ENCODE data around the gene SOX6. TPM values are rescaled to one million over a fixed set of nuclear protein-coding genes. Genes with fewer than 3 reads are reported as not detected.

Gene SOX6
- total RNA-seq, 1 experiment from 2014 or later, result 5.1 TPM

- no TSS peak for BruUV-seq (replicated peaks)
- intact Hi-C loops (cut with micrococcal nuclease; ENCODE audit: unreplicated experiment), result no loop called here
- no peaks in the 10 kb centered on the region for H4K20me1 ChIP-seq (ENCODE audit: insufficient read depth)
- H3K4me1 ChIP-seq (replicated peaks; ENCODE audit: insufficient read depth), result no peaks in the 10 kb centered on the region
- TF ChIP-seq EZH2 (IDR thresholded peaks at IDR 0.05; ENCODE audit: low read depth) (no peak), CTCF (conservative IDR thresholded peaks at IDR 0.05) (no peak)
- H3K27ac ChIP-seq, result no peak overlapping the region
- ChIA-PET POLR2A (ENCODE audit: unreplicated experiment) (no interaction called here), CTCF (no interaction called here)
- no peak for DNase-seq
- H3K27me3 ChIP-seq (ENCODE audit: insufficient read depth, low read depth), result no peaks in the 10 kb centered on the region
- no peaks in the 10 kb centered on the region for H3K9me3 ChIP-seq (ENCODE audit: insufficient read depth, low read depth)
- no peak overlapping the region for H3K4me3 ChIP-seq
- no peaks in the 10 kb centered on the region for H3K79me2 ChIP-seq (ENCODE audit: low read depth)
- 0 out of 2 replicates have a peak, but pooled peaks cover 2% of the 10 kb centered on the region for H3K9me2 ChIP-seq (ENCODE audit: insufficient read depth)
- no peaks in the 10 kb centered on the region for H3F3A ChIP-seq (ENCODE audit: insufficient read depth, low read depth)
- no peaks in the 10 kb centered on the region for H3K36me3 ChIP-seq (ENCODE audit: low read depth)
- H2AFZ ChIP-seq, result no peak overlapping the region
- no peak overlapping the region for H3K4me2 ChIP-seq
These were observed 20.1 kb downstream of the SOX6 start for GRCh38 chr11:16336204-16336603.

GRCh38 chr11:16335236-16335962, 20.9 kb downstream of the SOX6 start:
- no peaks in the 10 kb centered on the region for H3K4me1 ChIP-seq (replicated peaks; ENCODE audit: insufficient read depth)
- no TSS peak for BruUV-seq (replicated peaks)
- no peak overlapping the region for H2AFZ ChIP-seq
- H3K27me3 ChIP-seq (ENCODE audit: insufficient read depth, low read depth), result no peaks in the 10 kb centered on the region
- no peak for DNase-seq
- TF ChIP-seq CTCF (conservative IDR thresholded peaks at IDR 0.05) (no peak), EZH2 (IDR thresholded peaks at IDR 0.05; ENCODE audit: low read depth) (no peak)
- no peaks in the 10 kb centered on the region for H3K9me3 ChIP-seq (ENCODE audit: insufficient read depth, low read depth)
- H3K4me3 ChIP-seq, result no peak overlapping the region
- H3K9me2 ChIP-seq (ENCODE audit: insufficient read depth), result 0 out of 2 replicates have a peak, but pooled peaks cover 2% of the 10 kb centered on the region
- ChIA-PET POLR2A (ENCODE audit: unreplicated experiment) (no interaction called here), CTCF (no interaction called here)
- H3K27ac ChIP-seq, result no peak overlapping the region
- H3F3A ChIP-seq (ENCODE audit: insufficient read depth, low read depth), result no peaks in the 10 kb centered on the region
- no peaks in the 10 kb centered on the region for H3K79me2 ChIP-seq (ENCODE audit: low read depth)
- intact Hi-C loops (cut with micrococcal nuclease; ENCODE audit: unreplicated experiment), result no loop called here
- H3K4me2 ChIP-seq, result no peak overlapping the region
- no peaks in the 10 kb centered on the region for H4K20me1 ChIP-seq (ENCODE audit: insufficient read depth)
- H3K36me3 ChIP-seq (ENCODE audit: low read depth), result no peaks in the 10 kb centered on the region

GRCh38 chr11:16326679-16327297, 29.6 kb downstream of the SOX6 start:
- Histone ChIP-seq H3K27me3 (ENCODE audit: insufficient read depth, low read depth) (no peaks in the 10 kb centered on the region), H3K4me1 (replicated peaks; ENCODE audit: insufficient read depth) (no peaks in the 10 kb centered on the region), H3K4me2 (no peak overlapping the region), H2AFZ (no peak overlapping the region), H4K20me1 (ENCODE audit: insufficient read depth) (no peaks in the 10 kb centered on the region), H3K9me2 (ENCODE audit: insufficient read depth) (no peaks in the 10 kb centered on the region), H3K79me2 (ENCODE audit: low read depth) (no peaks in the 10 kb centered on the region), H3K4me3 (no peak overlapping the region), H3K36me3 (ENCODE audit: low read depth) (no peaks in the 10 kb centered on the region), H3K27ac (no peak overlapping the region), H3F3A (ENCODE audit: insufficient read depth, low read depth) (no peaks in the 10 kb centered on the region), H3K9me3 (ENCODE audit: insufficient read depth, low read depth) (no peaks in the 10 kb centered on the region)
- no TSS peak for BruUV-seq (replicated peaks)
- CTCF ChIA-PET, result no interaction called here
- TF ChIP-seq CTCF (conservative IDR thresholded peaks at IDR 0.05) (no peak), EZH2 (IDR thresholded peaks at IDR 0.05; ENCODE audit: low read depth) (no peak)
- POLR2A ChIA-PET (ENCODE audit: unreplicated experiment), result interaction anchor here (0.7 kb wide), 1 partner anchor 254 kb away, joined by 4 read pairs; no protein-coding TSS in a partner anchor
- intact Hi-C loops (cut with micrococcal nuclease; ENCODE audit: unreplicated experiment), result no loop called here
- DNase-seq, result no peak
